Measurements from ENCODE around the gene ELFN2.

DNA sequence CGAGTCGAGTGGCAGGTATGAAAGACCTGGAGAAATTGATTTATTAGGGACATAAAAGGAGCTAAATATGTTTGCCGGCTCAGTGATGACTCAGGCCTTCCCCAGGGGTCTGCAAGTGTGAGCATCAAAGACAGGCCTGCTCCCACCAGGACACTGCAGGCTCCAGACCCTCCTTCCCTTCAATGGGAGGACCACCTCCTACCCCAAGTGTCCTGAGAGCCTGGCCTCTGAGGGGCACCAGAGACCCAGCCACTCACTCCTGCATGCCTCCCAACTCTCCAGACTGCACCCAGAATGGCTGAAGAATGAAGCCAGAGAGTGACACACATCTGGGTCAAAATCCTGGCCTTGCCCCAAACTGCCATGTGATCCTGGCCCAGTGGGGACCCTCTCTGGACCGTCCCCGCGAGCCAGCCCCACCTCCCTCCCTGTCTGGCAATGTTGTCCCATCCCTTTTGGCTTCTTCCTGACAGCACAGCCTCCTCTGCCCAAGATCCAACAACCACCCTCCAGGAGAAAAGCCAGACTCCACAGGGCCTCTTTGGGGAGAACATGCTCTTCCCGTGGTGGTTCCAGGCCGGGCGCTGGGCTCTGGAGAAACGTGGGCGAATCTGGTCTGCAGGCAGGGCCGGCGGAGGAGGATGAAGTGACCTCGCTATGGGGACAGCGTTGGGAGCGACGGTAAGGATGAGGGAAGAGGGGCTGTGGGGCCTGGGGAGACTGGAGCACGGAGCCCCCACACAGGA is 108.7 kb downstream of the ELFN2 start:
- TF ChIP-seq, protein P1, sequence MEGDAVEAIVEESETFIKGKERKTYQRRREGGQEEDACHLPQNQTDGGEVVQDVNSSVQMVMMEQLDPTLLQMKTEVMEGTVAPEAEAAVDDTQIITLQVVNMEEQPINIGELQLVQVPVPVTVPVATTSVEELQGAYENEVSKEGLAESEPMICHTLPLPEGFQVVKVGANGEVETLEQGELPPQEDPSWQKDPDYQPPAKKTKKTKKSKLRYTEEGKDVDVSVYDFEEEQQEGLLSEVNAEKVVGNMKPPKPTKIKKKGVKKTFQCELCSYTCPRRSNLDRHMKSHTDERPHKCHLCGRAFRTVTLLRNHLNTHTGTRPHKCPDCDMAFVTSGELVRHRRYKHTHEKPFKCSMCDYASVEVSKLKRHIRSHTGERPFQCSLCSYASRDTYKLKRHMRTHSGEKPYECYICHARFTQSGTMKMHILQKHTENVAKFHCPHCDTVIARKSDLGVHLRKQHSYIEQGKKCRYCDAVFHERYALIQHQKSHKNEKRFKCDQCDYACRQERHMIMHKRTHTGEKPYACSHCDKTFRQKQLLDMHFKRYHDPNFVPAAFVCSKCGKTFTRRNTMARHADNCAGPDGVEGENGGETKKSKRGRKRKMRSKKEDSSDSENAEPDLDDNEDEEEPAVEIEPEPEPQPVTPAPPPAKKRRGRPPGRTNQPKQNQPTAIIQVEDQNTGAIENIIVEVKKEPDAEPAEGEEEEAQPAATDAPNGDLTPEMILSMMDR (IDR thresholded peaks at IDR 0.05) = no peak
- TF ChIP-seq EP300 (IDR thresholded peaks at IDR 0.05; ENCODE audit: low read depth) (no peak), POLR2AphosphoS5 (IDR thresholded peaks at IDR 0.05) (no peak), POLR2A (IDR thresholded peaks at IDR 0.05) (no peak)

Data from transverse colon (tissue), 4 donors.